ENCODE measurements around the gene CAVIN2. TPM values are rescaled to one million over a fixed set of nuclear protein-coding genes. Genes with fewer than 3 reads are reported as not detected.

CAVIN2 gene
- total RNA-seq, 1 experiment from 2014 or later: 136 TPM

GRCh38 chr2:191839918-191840804 lies 6.7 kb downstream of the CAVIN2 start:
- no peak for DNase-seq (ENCODE audit: low spot score)

- DNase-seq (ENCODE audit: low spot score): no peak
Observed at GRCh38 chr2:191838526-191838925, 8.4 kb downstream of the CAVIN2 start.

- DNase-seq (ENCODE audit: low spot score): no peak
Observed at GRCh38 chr2:191836853-191837769, 9.8 kb downstream of the CAVIN2 start.

- no peak for DNase-seq (ENCODE audit: low spot score)
Observed at GRCh38 chr2:191836471-191836852, 10.4 kb downstream of the CAVIN2 start.

- DNase-seq (ENCODE audit: low spot score): peak; percentile 28
Observed at GRCh38 chr2:191835539-191836350, 11.1 kb downstream of the CAVIN2 start.

GRCh38 chr2:191835100-191835499 lies 11.8 kb downstream of the CAVIN2 start:
- DNase-seq (ENCODE audit: low spot score): no peak

GRCh38 chr2:191833356-191833755 lies 13.5 kb downstream of the CAVIN2 start:
- no peak for DNase-seq (ENCODE audit: low spot score)

GRCh38 chr2:191832668-191833067 lies 14.2 kb downstream of the CAVIN2 start:
- DNase-seq (ENCODE audit: low spot score): no peak

- no peak for DNase-seq (ENCODE audit: low spot score)
Observed at GRCh38 chr2:191831410-191831994, 15.4 kb downstream of the CAVIN2 start.

GRCh38 chr2:191824398-191824797 lies 22.5 kb downstream of the CAVIN2 start:
- DNase-seq (ENCODE audit: low spot score): no peak

GRCh38 chr2:191821078-191821477 lies 25.8 kb downstream of the CAVIN2 start:
- DNase-seq (ENCODE audit: low spot score): no peak

GRCh38 chr2:191818725-191819350 lies 28.1 kb downstream of the CAVIN2 start:
- DNase-seq (ENCODE audit: low spot score): no peak

GRCh38 chr2:191818133-191818532 lies 28.8 kb downstream of the CAVIN2 start:
- no peak for DNase-seq (ENCODE audit: low spot score)

GRCh38 chr2:191815010-191815409 lies 31.9 kb downstream of the CAVIN2 start:
- no peak for DNase-seq (ENCODE audit: low spot score)

GRCh38 chr2:191813943-191814342 lies 32.9 kb downstream of the CAVIN2 start:
- DNase-seq (ENCODE audit: low spot score): no peak

GRCh38 chr2:191811807-191812602 lies 34.9 kb downstream of the CAVIN2 start:
- peak; percentile 60 for DNase-seq (ENCODE audit: low spot score)

GRCh38 chr2:191806396-191806795 lies 40.5 kb downstream of the CAVIN2 start:
- DNase-seq (ENCODE audit: low spot score): no peak

GRCh38 chr2:191804766-191805165 lies 42.1 kb downstream of the CAVIN2 start:
- no peak for DNase-seq (ENCODE audit: low spot score)

GRCh38 chr2:191803007-191803406 lies 43.9 kb downstream of the CAVIN2 start:
- no peak for DNase-seq (ENCODE audit: low spot score)

GRCh38 chr2:191802180-191802579 lies 44.7 kb downstream of the CAVIN2 start:
- DNase-seq (ENCODE audit: low spot score): no peak
